ENCODE results near the gene EML1.

DNA sequence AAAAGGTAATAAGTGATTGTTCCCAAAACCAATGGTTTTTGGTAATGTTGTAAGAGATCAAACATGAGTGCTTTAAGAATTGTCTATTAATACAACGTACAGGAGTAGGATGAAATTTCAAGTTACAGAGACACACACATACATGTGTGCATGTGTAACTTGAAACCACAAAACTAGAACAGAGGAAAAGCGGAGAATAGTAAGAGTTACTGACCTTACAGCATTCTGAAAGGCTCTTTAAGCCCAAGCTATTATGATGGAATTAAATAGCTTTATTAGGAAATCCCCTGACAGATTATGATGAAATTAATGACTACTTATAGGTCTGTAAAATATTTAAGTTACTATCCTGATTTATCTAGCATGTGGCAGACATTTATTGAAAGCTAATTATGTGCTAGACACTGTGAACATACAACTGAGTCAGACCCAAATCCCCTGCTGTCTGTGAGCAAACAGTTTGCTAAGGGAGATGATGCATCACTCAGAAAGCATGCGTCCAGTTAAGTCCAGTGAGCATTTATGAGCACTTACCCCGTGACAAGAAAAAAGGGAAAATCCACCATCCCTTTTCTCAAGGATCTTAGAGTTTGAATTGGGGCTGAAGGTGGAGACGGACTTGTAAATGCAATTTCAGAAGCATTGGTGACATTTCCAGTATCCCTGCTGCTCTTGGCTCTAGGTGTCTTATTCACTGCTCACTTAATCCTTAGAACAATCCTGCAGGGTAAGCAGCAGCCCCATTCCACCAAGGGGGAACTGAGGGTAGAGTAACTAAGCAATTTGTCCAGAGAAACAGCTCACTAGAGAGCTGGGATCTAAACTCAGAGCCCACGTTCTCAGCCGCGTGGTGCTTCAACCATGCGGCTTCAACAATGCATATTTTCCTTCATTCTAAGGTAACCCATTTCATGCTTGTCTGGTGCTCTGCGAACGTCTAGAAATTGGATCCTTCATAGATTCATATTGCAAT is 117.4 kb downstream of the EML1 start:
- TF ChIP-seq CTCF (IDR thresholded peaks at IDR 0.05 in 4 of 5, conservative IDR thresholded peaks at IDR 0.05 in 1 of 5) (no peak), POLR2A (IDR thresholded peaks at IDR 0.05) (no peak)

All from gastrocnemius medialis (tissue), 4 donors.